HG03064 (cell line): ENCODE results near the gene TUSC7.

ENCODE experiments used
- ATAC-seq: cut with Tn5 transposase; IDR thresholded peaks from one replicate; pipeline ENCODE4 v1.9.1; 2021; ENCODE audit warnings: low read depth; ENCODE audit not compliant: unreplicated experiment

Gene TUSC7

GRCh38 chr3:116709479-116709878 is at the start of gene TUSC7:
TSS of gene TUSC7 (plus strand) at chr3:116709779.
- no peak for ATAC-seq

GRCh38 chr3:116661196-116661595 is 48.4 kb upstream of the TUSC7 start:
- ATAC-seq = no peak

GRCh38 chr3:116663161-116664110 is 46.1 kb upstream of the TUSC7 start:
- ATAC-seq = no peak

- ATAC-seq = no peak
These were observed 42.3 kb upstream of the TUSC7 start for GRCh38 chr3:116667324-116667723.

GRCh38 chr3:116667791-116668190 is 41.8 kb upstream of the TUSC7 start:
- ATAC-seq = no peak

GRCh38 chr3:116669576-116669975 is 40.0 kb upstream of the TUSC7 start:
- ATAC-seq = no peak

- ATAC-seq = no peak
These were observed 38.4 kb upstream of the TUSC7 start for GRCh38 chr3:116671151-116671550.

GRCh38 chr3:116678853-116679252 is 30.7 kb upstream of the TUSC7 start:
- ATAC-seq = no peak

GRCh38 chr3:116691041-116691440 is 18.5 kb upstream of the TUSC7 start:
- ATAC-seq = no peak

- no peak for ATAC-seq
These were observed 8.5 kb upstream of the TUSC7 start for GRCh38 chr3:116701070-116701469.

- ATAC-seq = no peak
These were observed 7.2 kb upstream of the TUSC7 start for GRCh38 chr3:116702334-116702733.

- no peak for ATAC-seq
These were observed 2.0 kb upstream of the TUSC7 start for GRCh38 chr3:116707531-116707930.

- no peak for ATAC-seq
These were observed 6.9 kb downstream of the TUSC7 start for GRCh38 chr3:116716490-116716889.

GRCh38 chr3:116717566-116717965 is 8.0 kb downstream of the TUSC7 start:
- no peak for ATAC-seq

- ATAC-seq = no peak
These were observed 18.9 kb downstream of the TUSC7 start for GRCh38 chr3:116728454-116728853.

GRCh38 chr3:116734243-116734642 is 24.7 kb downstream of the TUSC7 start:
- ATAC-seq = no peak

GRCh38 chr3:116739678-116740077 is 30.1 kb downstream of the TUSC7 start:
- ATAC-seq = no peak

- no peak for ATAC-seq
These were observed 30.7 kb downstream of the TUSC7 start for GRCh38 chr3:116740293-116740692.

GRCh38 chr3:116741467-116741866 is 31.9 kb downstream of the TUSC7 start:
- no peak for ATAC-seq

GRCh38 chr3:116743062-116743461 is 33.5 kb downstream of the TUSC7 start:
- ATAC-seq = no peak

- no peak for ATAC-seq
These were observed 39.8 kb downstream of the TUSC7 start for GRCh38 chr3:116749388-116749787.

GRCh38 chr3:116757315-116757714 is 47.7 kb downstream of the TUSC7 start:
- ATAC-seq = no peak
